NCI-H345 (cell line): ENCODE measurements around the gene JMJD6.

Source experiments
- DNase-seq: peaks from one replicate; lab custom pipeline; 2025; lab: John Stamatoyannopoulos, UW

Gene JMJD6

DNA sequence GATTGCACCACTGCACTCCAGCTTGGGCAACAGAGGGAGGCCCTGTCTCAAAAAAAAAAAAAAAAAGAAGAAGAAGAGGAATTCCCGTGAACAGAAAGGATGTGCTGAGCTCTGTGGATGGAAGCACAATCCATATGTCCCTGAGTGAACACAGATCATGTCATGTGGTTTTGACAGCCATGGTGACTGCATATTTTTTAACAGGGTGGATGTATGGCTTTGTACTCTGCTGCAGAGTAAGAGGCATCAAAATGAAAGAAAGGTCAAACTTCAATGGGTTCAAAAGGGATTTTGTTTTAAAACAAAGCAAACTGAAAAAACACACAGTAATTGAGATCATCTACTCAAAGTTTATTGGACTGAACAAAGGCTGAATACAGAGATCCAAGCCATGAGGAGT is 47.2 kb downstream of the JMJD6 start:
- DNase-seq: no peak

DNA sequence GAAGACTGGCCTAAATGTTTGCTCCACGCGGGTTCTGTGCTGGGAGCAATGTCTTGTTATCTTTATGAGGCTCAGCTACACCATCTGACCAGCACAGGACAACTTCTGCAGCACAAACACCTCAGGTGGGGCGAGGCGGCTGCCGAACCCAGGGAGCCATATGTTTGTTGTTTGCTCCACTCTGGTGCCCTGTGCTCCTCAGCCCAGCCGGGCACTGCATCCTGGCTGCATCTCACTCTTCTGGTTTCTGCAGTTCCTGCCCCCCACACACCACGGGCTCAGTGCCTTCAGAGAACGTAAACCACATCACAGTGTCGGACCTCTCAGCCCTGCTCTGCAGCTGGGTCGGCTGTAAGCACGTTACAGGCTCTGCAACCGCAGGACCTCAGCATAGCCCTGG is 48.1 kb downstream of the JMJD6 start:
- no peak for DNase-seq

DNA sequence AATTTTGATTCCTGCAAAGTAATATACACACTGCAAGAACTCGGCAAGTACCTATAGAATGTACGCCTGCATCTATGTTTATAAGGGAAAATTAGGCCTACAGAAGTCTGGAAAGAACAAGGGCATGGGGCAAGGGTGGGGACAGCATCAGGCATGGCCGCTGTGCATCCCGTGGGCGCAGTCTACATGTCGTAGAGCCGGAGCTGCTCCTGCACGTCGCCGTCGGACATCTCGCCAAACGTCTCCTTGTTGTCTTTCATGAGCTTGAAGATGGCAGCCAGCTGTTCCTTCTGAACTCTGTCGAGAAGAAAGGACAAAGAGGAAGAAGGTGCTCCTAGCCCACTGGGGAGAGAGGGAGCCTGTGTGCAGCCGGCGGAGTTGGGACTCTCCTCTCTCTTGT is 49.0 kb downstream of the JMJD6 start:
- no peak for DNase-seq

DNA sequence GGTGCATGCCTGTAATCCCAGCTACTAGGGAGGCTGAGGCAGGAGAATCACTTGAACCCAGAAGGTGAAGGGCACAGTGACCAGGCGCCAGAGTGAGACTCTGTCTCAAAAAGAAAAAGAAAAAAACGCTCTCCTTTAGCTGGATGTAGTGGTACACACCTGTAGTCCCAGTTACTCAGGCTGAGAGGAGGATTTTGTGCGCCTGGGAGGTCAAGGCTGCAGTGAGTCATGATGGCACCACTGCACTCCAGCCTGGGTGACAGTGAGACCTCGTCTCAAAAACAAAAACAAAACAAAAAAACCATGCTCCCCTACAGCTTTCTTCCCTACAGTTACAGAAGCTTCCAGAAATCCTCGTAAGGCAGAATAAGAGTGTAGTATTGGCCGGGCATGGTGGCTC is 49.8 kb downstream of the JMJD6 start:
- no peak for DNase-seq

DNA sequence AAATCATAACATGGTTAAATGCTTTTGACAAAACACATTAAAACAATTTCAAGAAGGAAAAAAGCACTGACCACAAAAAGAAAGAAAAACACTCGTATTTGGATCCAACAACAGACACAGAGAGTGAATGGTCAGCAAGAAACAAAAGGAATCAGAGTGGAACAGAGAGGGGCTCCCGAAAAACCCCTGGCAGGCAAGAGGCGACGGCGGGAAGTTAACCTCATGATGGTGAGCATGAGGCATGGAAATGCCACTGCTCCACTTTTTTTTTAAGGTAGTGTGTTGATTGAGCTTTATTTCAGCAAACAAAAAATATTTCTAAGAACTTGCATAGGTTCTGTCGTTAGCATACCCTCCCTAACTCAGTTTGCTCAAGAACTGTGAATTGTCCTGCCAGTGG is 50.8 kb downstream of the JMJD6 start:
- no peak for DNase-seq

DNA sequence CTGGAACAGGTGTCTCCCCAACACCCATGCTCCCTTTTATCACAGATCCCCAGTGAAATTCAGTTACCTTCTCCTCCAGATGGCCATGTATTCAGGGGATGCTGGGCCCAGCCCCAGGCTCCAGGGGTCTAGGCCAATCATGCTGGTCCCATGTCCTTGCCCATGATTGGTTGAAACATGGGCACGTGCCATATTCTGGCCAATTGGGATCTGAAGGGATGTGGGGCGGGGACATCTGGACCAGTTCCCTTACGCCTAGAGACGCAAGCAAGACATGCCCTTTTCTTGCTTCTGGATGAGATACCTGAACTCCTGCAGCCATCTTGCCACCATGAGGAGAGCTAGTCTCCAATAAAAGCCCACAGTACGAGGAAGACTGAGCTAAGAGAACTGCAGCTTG is 51.8 kb downstream of the JMJD6 start:
- no peak for DNase-seq

DNA sequence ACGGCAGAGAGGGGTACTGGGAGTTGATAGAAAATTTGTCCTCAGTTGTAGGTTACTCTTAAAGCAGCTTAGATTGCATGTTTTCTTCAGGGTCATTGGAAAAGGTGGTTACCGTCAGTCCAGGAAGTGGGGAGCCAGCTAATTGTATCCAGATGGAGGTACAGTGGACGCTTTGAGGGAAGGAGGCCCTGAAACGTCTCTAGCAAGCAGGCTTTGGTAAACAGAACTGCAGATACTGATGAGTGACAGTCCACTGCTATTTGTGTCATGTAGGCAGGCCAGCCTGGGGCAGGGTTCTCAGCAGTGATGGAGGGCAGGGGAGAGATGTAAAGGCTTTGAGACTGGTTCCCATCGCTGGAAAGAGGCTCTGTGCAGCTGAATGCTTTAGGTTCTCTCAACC is 52.7 kb downstream of the JMJD6 start:
- no peak for DNase-seq

DNA sequence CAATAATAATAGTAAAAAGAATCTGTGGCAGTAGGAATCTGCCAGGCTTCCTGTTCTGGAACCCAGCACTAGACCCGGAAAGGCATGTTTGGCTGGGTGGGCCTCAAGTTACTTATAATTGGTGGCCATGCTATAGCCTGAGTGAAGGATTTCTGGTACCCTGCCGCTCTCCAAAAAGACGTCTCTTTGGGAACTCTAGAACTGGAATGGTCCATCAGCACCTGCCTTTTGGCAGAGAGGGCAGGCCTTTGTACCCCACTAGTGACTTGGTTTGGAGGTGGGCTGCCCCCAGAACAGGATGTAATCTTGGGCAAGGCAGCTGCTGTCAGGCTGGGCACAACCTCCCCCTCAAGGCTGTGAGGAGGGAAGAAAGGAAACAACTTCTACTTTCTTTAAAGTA is 53.5 kb downstream of the JMJD6 start:
- no peak for DNase-seq

DNA sequence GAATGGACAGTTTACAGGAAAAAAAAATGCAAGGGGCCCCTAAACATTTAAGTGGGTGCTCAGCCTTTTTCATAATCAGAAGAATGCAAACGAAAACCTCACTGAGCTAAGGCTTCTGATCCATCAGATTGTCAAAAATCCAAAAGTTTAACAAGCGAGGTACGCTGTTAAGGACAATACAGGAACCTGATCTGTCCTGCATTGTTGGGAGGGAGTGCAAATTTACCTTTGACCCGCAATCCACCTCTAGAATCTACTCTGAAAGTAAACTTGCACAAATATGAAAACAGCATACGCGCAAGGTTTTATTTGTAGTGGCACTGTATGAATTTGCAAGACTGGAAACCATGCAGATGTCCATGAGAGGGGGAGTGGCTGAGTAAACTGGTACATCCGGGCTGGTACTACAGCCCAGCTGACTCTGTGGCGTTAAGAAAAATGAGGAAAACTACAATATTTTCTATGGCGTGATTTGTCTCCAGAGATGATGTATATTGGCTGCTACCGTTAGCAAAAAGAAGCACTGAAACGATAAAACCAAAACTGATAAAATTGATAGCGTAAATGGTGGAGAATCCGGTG is 54.0 kb downstream of the JMJD6 start:
- DNase-seq: no peak

DNA sequence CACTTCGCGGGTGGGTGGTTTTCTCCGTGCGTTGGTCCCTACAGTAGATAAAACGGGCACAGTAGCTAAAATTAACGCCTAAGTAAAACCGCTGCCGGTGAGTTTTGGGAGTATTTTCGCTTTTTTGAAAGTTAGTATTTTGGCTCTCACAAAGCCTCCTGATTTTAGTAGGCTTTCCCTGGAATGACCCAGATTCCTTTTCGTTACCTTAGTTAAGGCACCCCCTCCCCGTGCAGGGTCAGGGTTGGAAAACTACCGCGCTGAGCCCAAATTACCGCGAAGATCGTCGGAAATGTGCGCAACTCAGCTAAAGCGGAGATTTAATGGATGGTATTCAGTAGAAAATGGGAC is 54.5 kb downstream of the JMJD6 start:
- no peak for DNase-seq

DNA sequence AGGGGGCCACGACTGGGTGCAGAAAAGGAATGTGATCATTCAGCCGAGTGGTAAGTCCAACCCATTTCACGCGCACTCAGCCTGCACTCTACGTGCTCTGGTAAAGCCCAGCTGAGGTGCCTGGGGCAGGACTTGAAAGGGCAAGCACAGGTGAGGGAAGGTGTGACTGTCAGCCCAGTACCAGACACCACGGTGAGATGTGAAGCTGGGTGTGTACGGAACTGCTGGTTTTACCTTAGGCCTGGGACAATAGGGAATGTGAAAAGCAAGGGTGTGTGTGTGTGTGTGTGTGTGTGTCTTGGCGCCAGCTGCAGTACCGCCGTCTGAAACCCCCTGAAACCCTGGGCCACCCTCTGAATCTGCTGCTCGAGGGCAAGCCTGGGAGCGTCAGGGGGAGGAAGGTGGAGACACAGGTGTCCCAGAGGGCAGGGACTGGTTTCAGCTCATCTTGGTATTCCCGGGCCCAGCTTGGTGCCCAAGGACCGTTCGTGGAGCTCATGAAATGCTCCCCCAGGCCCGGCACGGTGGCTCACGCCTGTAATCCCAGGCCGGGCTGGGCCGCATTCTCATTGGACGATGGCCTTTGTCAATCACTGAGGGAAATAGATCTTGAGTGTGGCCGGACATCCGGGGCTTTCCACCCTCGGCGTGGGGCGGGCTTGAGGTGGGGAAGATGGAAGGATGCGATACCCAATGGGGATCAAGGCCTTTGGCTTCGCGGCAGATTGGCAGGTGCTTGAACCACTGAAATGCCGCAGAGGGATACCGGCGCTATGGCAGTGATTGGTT is 55.1 kb downstream of the JMJD6 start:
- DNase-seq: peak; percentile 99

DNA sequence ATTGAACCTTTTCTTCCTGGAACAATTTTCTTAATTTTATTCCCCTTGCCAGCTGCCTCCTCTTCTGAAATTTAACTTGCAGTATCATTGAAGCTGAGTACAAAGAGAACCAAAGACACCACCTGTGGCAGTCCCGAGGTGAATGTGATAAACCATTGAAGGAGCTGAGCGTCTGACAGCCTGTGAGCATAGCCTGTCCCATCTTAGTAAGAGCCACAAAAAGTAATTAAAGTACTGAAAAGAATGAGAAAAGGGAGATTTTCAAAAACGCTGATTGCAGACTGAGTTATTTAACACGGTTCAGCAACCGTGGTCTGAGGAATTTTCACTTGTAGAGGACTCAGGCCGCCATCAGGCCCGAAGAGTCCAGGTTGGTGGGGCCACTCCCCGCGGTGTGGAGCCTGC is 55.7 kb downstream of the JMJD6 start:
- no peak for DNase-seq

DNA sequence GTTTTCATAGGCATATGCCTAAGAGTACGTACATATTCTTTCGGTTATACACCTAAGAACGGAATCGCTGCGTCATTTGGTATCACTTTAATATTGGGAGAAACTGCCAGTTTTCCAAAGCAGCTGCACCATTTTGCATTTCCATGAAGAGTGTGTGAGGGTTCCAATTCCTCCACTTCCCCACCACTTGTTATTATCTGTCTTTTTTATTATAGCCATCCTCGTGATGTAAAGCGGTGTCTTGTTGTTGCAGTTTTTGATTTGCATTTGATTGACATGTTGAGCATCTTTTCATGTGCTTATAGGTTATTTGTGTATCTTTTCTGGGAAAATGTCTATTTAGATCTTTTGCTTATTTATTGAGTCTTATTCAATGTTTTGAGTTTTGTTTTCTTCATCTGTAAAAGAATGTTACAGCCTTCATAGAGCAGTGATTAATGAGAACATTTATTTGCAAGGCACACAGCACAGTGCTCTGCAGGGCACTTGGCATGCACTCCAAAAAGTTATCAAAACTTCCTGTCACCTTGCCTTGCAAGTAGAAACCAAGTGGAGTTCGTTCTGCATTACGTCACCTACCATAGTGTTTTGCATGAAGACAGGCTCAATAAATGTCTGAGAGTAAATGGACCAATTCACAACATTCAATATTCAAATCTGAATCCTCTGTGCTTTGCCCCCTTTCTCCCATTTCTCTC is 56.2 kb downstream of the JMJD6 start:
- DNase-seq: no peak
